Measurements from ENCODE around the gene CLSTN2.

The CLSTN2 gene

DNA sequence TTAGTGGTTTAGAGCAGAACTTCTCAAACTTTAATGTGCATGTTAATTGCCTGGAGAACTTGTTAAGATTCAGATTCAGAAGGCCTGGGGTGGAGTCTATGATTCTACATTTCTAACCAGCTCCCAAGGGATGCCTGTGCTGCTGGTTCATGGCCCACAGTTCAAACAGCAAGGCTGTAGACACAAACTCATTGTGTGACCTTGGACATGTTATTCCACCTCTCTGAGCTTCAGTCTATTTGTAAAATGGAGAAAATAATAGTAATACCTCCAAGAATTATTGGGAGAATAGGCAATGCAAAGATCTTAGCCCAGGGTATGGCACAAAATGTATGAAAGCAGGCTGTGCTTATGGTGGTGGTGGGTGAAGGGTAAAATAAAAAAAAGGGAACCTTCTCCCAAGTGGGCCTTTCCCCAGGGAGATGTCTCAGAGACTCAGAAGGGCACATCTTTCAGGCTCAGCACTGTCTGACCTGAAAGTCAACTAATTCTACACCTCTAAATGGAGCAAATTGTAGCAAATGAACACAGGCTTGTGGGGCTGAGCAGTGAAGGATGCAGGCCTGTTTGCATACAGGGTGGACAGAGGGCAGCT is 566.9 kb downstream of the CLSTN2 start:
- Histone ChIP-seq H3K4me3 (ENCODE audit: low read depth, low read length) (no peak overlapping the region), H3K9me3 (ENCODE audit: control insufficient read depth, insufficient read depth, low read depth, low read length) (no peaks in the 10 kb centered on the region), H3K27ac (ENCODE audit: extremely low read depth, low read depth, low read length) (no peak overlapping the region), H3K36me3 (ENCODE audit: control insufficient read depth in 2 of 2, insufficient read depth in 1 of 2, low read length in 2 of 2) (no peaks in the 10 kb centered on the region), H3K4me1 (ENCODE audit: control insufficient read depth, insufficient read depth, low read length) (no peaks in the 10 kb centered on the region)
- POLR2A ChIA-PET: no interaction called here
- CTCF ChIA-PET: interaction anchor here (0.6 kb wide), 2 partner anchors 563 to 784 kb away, joined by 3 to 4 read pairs; no protein-coding TSS in a partner anchor
- TF ChIP-seq ZNF560 (tag by site-specific recombination; IDR thresholded peaks at IDR 0.05; ENCODE audit: borderline replicate concordance) (no peak), INSM2 (tag by site-specific recombination; IDR thresholded peaks at IDR 0.05) (no peak), ZNF280C (tag by site-specific recombination; IDR thresholded peaks at IDR 0.05) (no peak), ZNF433 (tag by site-specific recombination; IDR thresholded peaks at IDR 0.05; ENCODE audit: low read depth) (no peak), OSR2 (tag by site-specific recombination; IDR thresholded peaks at IDR 0.05) (no peak), ZNF571 (tag by site-specific recombination; IDR thresholded peaks at IDR 0.05) (no peak), ZNF501 (tag by site-specific recombination; IDR thresholded peaks at IDR 0.05) (no peak), TCF7L2 (IDR thresholded peaks at IDR 0.05; ENCODE audit: borderline replicate concordance, low read depth, low read length) (no peak), ZNF311 (tag by site-specific recombination; IDR thresholded peaks at IDR 0.05; ENCODE audit: borderline replicate concordance) (no peak), ZNF830 (tag by site-specific recombination; IDR thresholded peaks at IDR 0.05; ENCODE audit: low read depth) (no peak), SP3 (tag by site-specific recombination; IDR thresholded peaks at IDR 0.05) (no peak), ZNF335 (tag by site-specific recombination; conservative IDR thresholded peaks at IDR 0.05) (no peak), ZNF248 (tag by site-specific recombination; IDR thresholded peaks at IDR 0.05) (no peak), ZNF404 (tag by site-specific recombination; IDR thresholded peaks at IDR 0.05) (no peak)
- TF ChIP-seq, protein P1, sequence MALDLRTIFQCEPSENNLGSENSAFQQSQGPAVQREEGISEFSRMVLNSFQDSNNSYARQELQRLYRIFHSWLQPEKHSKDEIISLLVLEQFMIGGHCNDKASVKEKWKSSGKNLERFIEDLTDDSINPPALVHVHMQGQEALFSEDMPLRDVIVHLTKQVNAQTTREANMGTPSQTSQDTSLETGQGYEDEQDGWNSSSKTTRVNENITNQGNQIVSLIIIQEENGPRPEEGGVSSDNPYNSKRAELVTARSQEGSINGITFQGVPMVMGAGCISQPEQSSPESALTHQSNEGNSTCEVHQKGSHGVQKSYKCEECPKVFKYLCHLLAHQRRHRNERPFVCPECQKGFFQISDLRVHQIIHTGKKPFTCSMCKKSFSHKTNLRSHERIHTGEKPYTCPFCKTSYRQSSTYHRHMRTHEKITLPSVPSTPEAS (tag by site-specific recombination; IDR thresholded peaks at IDR 0.05): no peak
- TF ChIP-seq, protein P2, sequence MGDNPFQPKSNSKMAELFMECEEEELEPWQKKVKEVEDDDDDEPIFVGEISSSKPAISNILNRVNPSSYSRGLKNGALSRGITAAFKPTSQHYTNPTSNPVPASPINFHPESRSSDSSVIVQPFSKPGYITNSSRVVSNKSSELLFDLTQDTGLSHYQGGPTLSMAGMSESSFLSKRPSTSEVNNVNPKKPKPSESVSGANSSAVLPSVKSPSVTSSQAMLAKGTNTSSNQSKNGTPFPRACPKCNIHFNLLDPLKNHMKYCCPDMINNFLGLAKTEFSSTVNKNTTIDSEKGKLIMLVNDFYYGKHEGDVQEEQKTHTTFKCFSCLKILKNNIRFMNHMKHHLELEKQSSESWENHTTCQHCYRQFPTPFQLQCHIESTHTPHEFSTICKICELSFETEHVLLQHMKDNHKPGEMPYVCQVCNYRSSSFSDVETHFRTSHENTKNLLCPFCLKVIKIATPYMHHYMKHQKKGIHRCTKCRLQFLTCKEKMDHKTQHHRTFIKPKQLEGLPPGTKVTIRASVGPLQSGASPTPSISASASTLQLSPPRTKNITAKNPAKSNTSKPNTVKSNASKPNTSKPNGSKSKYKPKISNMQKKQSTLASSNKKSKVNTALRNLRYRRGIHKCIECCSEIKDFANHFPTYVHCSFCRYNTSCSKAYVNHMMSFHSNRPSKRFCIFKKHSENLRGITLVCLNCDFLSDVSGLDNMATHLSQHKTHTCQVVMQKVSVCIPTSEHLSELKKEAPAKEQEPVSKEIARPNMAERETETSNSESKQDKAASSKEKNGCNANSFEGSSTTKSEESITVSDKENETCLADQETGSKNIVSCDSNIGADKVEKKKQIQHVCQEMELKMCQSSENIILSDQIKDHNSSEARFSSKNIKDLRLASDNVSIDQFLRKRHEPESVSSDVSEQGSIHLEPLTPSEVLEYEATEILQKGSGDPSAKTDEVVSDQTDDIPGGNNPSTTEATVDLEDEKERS (tag by site-specific recombination; IDR thresholded peaks at IDR 0.05): no peak

- Histone ChIP-seq H3K4me3 (ENCODE audit: low read depth, low read length) (no peak overlapping the region), H3K27ac (ENCODE audit: extremely low read depth, low read depth, low read length) (no peak overlapping the region), H3K9me3 (ENCODE audit: control insufficient read depth, insufficient read depth, low read depth, low read length) (no peaks in the 10 kb centered on the region), H3K4me1 (ENCODE audit: control insufficient read depth, insufficient read depth, low read length) (no peaks in the 10 kb centered on the region), H3K36me3 (ENCODE audit: control insufficient read depth in 2 of 2, insufficient read depth in 1 of 2, low read length in 2 of 2) (no peaks in the 10 kb centered on the region)
- POLR2A ChIA-PET: no interaction called here
- CTCF ChIA-PET: interaction anchor here (0.6 kb wide), 1 partner anchor 878 kb away, joined by 3 read pairs; no protein-coding TSS in a partner anchor
- TF ChIP-seq GLIS1 (tag by site-specific recombination; IDR thresholded peaks at IDR 0.05) (peak; percentile 9; the same call in 1 of the 2 replicates), ZNF571 (tag by site-specific recombination; IDR thresholded peaks at IDR 0.05) (no peak)
Observed at GRCh38 chr3:140505213-140505612, 570.2 kb downstream of the CLSTN2 start.

Data from HEK293 (cell line).